ENCODE results near the gene FPR3. TPM values are rescaled to one million over a fixed set of nuclear protein-coding genes. Genes with fewer than 3 reads are reported as not detected.
"Not testable (repeated sequence)": the region's sequence is repeated elsewhere in the genome, so short reads cannot be mapped to it uniquely, and the experiment has no call there.

FPR3 gene
- total and polyA plus RNA-seq, 2 donors (not counting 1 experiment from before 2014, with no cell fraction given): 0.44 TPM; not detected in 1

GRCh38 chr19:51806571-51806970 lies 11.6 kb downstream of the FPR3 start:
- POLR2A ChIA-PET; H3K27me3 ChIP-seq (replicated peaks in 1 of 4; ENCODE audit: control extremely low read depth in 1 of 4, control insufficient read depth in 3 of 4, insufficient read depth in 4 of 4, low read length in 3 of 4); H3K27ac ChIP-seq (ENCODE audit: low read length in 2 of 2); H3K4me2 ChIP-seq (replicated peaks; ENCODE audit: low read depth, low read length, poor library complexity, severe bottlenecking); ATAC-seq (ENCODE audit: low read depth); H3K9me3 Mint-ChIP-seq (ENCODE audit: insufficient read depth); H3K9me3 ChIP-seq (ENCODE audit: control extremely low read depth in 1 of 3, control insufficient read depth in 2 of 3, insufficient read depth in 1 of 3, low read length in 2 of 3); intact Hi-C loops (cut with micrococcal nuclease); H3K9ac ChIP-seq (ENCODE audit: low read length); H3K27ac Mint-ChIP-seq; H3K27me3 Mint-ChIP-seq; H3K4me3 ChIP-seq (ENCODE audit: control extremely low read depth in 1 of 5, extremely low read depth in 1 of 5, insufficient read depth in 1 of 5, low read depth in 2 of 5, low read length in 4 of 5); H3K36me3 ChIP-seq (replicated peaks in 1 of 2; ENCODE audit: control extremely low read depth in 1 of 2, control insufficient read depth in 1 of 2, extremely low read depth in 1 of 2, insufficient read depth in 2 of 2, low read length in 1 of 2); H4K20me1 ChIP-seq (ENCODE audit: control insufficient read depth, insufficient read depth, low read length, poor library complexity, severe bottlenecking); DNase-seq; CTCF ChIA-PET; H3K4me1 Mint-ChIP-seq; H3K79me2 ChIP-seq (ENCODE audit: control insufficient read depth, insufficient read depth, low read length); H2AFZ ChIP-seq (ENCODE audit: insufficient read depth, low read depth, low read length, poor library complexity, severe bottlenecking); H3K4me1 ChIP-seq (ENCODE audit: control insufficient read depth in 2 of 2, insufficient read depth in 2 of 2, low read length in 2 of 2); H3K4me3 Mint-ChIP-seq: not testable (repeated sequence)
- WGBS (ENCODE audit: insufficient coverage): 100% methylated on average over 1 of the region's 5 CpGs

- Histone ChIP-seq H3K9ac (ENCODE audit: low read length) (no peak overlapping the region), H3K27ac (ENCODE audit: low read length in 2 of 2) (no peak overlapping the region), H4K20me1 (ENCODE audit: control insufficient read depth, insufficient read depth, low read length, poor library complexity, severe bottlenecking) (no peaks in the 10 kb centered on the region), H3K4me1 (ENCODE audit: control insufficient read depth in 2 of 2, insufficient read depth in 2 of 2, low read length in 2 of 2) (peaks cover 6 to 7% of the 10 kb centered on the region in 2 donors), H3K9me3 (ENCODE audit: control extremely low read depth in 1 of 3, control insufficient read depth in 2 of 3, insufficient read depth in 1 of 3, low read length in 2 of 3) (peaks cover under 1 to 11% (median 2%) of the 10 kb centered on the region in 3 donors), H3K36me3 (replicated peaks in 1 of 2; ENCODE audit: control extremely low read depth in 1 of 2, control insufficient read depth in 1 of 2, extremely low read depth in 1 of 2, insufficient read depth in 2 of 2, low read length in 1 of 2) (no peaks in the 10 kb centered on the region), H3K79me2 (ENCODE audit: control insufficient read depth, insufficient read depth, low read length) (no peaks in the 10 kb centered on the region), H3K27me3 (replicated peaks in 1 of 4; ENCODE audit: control extremely low read depth in 1 of 4, control insufficient read depth in 3 of 4, insufficient read depth in 4 of 4, low read length in 3 of 4) (no peaks in the 10 kb centered on the region), H3K4me3 (ENCODE audit: control extremely low read depth in 1 of 5, extremely low read depth in 1 of 5, insufficient read depth in 1 of 5, low read depth in 2 of 5, low read length in 4 of 5) (no peak overlapping the region), H3K4me2 (replicated peaks; ENCODE audit: low read depth, low read length, poor library complexity, severe bottlenecking) (no peak overlapping the region), H2AFZ (ENCODE audit: insufficient read depth, low read depth, low read length, poor library complexity, severe bottlenecking) (no peak overlapping the region)
- TF ChIP-seq EZH2 (IDR thresholded peaks at IDR 0.05; ENCODE audit: borderline replicate concordance, insufficient read depth, low read depth, low read length, poor library complexity, severe bottlenecking) (no peak), CTCF (IDR thresholded peaks at IDR 0.05) (no peak)
- ChIA-PET POLR2A (no interaction called here), CTCF (interaction anchor here (1.3 kb wide), 1 partner anchor 430 kb away, joined by 5 read pairs; no protein-coding TSS in a partner anchor)
- no peak for DNase-seq
- Mint-ChIP-seq H3K27ac (no peak overlapping the region), H3K9me3 (ENCODE audit: insufficient read depth) (no peaks in the 10 kb centered on the region), H3K4me1 (peaks cover 5% of the 10 kb centered on the region), H3K4me3 (no peak overlapping the region), H3K27me3 (no peaks in the 10 kb centered on the region)
- no peak for ATAC-seq (ENCODE audit: low read depth)
- WGBS (ENCODE audit: insufficient coverage): 75% methylated on average over 6 of the region's 6 CpGs
- intact Hi-C loops (cut with micrococcal nuclease): no loop called here
Observed at GRCh38 chr19:51807111-51807701, 12.2 kb downstream of the FPR3 start.
